ENCODE results near the gene FBXW4.

The FBXW4 gene

GRCh38 chr10:101663097-101663496, 31.9 kb downstream of the FBXW4 start:
- Histone ChIP-seq H3K4me3 (ENCODE audit: low read length, poor library complexity, severe bottlenecking) (no peak overlapping the region), H3K9me3 (ENCODE audit: insufficient read depth, low read depth, low read length) (no peaks in the 10 kb centered on the region), H3K4me1 (ENCODE audit: insufficient read depth, low read length, poor library complexity, severe bottlenecking) (no peaks in the 10 kb centered on the region), H3K79me2 (ENCODE audit: insufficient read depth, low read length) (no peaks in the 10 kb centered on the region), H3K4me2 (ENCODE audit: low read depth, low read length, poor library complexity, severe bottlenecking) (no peak overlapping the region), H2AFZ (ENCODE audit: low read length) (no peak overlapping the region), H4K20me1 (ENCODE audit: insufficient read depth, low read length, poor library complexity, severe bottlenecking) (no peaks in the 10 kb centered on the region), H3K36me3 (ENCODE audit: insufficient read depth, low read length) (peaks cover 68% of the 10 kb centered on the region; the same call in 1 of the 2 replicates), H3K9me2 (replicated peaks; ENCODE audit: low read depth, low read length) (no peaks in the 10 kb centered on the region), H3F3A (ENCODE audit: low read depth) (no peaks in the 10 kb centered on the region), H3K27me3 (ENCODE audit: insufficient read depth, low read length, poor library complexity, severe bottlenecking) (no peaks in the 10 kb centered on the region), H3K9ac (ENCODE audit: low read depth, low read length, poor library complexity, severe bottlenecking) (no peak overlapping the region)
- no peak for TF ChIP-seq EZH2phosphoT487 (IDR thresholded peaks at IDR 0.05; ENCODE audit: borderline replicate concordance)
- TF ChIP-seq CTCF (conservative IDR thresholded peaks at IDR 0.05; ENCODE audit: low read length): no peak

- TF ChIP-seq CTCF (conservative IDR thresholded peaks at IDR 0.05; ENCODE audit: low read length) (no peak), EZH2phosphoT487 (IDR thresholded peaks at IDR 0.05; ENCODE audit: borderline replicate concordance) (no peak)
- no peaks in the 10 kb centered on the region for H3K4me1 ChIP-seq (ENCODE audit: insufficient read depth, low read length, poor library complexity, severe bottlenecking)
- no peak overlapping the region for H3K4me2 ChIP-seq (ENCODE audit: low read depth, low read length, poor library complexity, severe bottlenecking)
- no peak overlapping the region for H2AFZ ChIP-seq (ENCODE audit: low read length)
- peaks cover 70% of the 10 kb centered on the region; the same call in 1 of the 2 replicates for H3K36me3 ChIP-seq (ENCODE audit: insufficient read depth, low read length)
- H3F3A ChIP-seq (ENCODE audit: low read depth): no peaks in the 10 kb centered on the region
- no peaks in the 10 kb centered on the region for H4K20me1 ChIP-seq (ENCODE audit: insufficient read depth, low read length, poor library complexity, severe bottlenecking)
- no peaks in the 10 kb centered on the region for H3K9me3 ChIP-seq (ENCODE audit: insufficient read depth, low read depth, low read length)
- H3K79me2 ChIP-seq (ENCODE audit: insufficient read depth, low read length): no peaks in the 10 kb centered on the region
- no peak overlapping the region for H3K4me3 ChIP-seq (ENCODE audit: low read length, poor library complexity, severe bottlenecking)
- no peaks in the 10 kb centered on the region for H3K27me3 ChIP-seq (ENCODE audit: insufficient read depth, low read length, poor library complexity, severe bottlenecking)
- no peak overlapping the region for H3K9ac ChIP-seq (ENCODE audit: low read depth, low read length, poor library complexity, severe bottlenecking)
- no peaks in the 10 kb centered on the region for H3K9me2 ChIP-seq (replicated peaks; ENCODE audit: low read depth, low read length)
Measured at GRCh38 chr10:101660256-101660655, 34.7 kb downstream of the FBXW4 start.

GRCh38 chr10:101658975-101659374, 36.0 kb downstream of the FBXW4 start:
- TF ChIP-seq CTCF (conservative IDR thresholded peaks at IDR 0.05; ENCODE audit: low read length) (no peak), EZH2phosphoT487 (IDR thresholded peaks at IDR 0.05; ENCODE audit: borderline replicate concordance) (no peak)
- Histone ChIP-seq H3F3A (ENCODE audit: low read depth) (no peaks in the 10 kb centered on the region), H3K4me2 (ENCODE audit: low read depth, low read length, poor library complexity, severe bottlenecking) (no peak overlapping the region), H2AFZ (ENCODE audit: low read length) (no peak overlapping the region), H3K9ac (ENCODE audit: low read depth, low read length, poor library complexity, severe bottlenecking) (no peak overlapping the region), H3K9me2 (replicated peaks; ENCODE audit: low read depth, low read length) (no peaks in the 10 kb centered on the region), H3K27me3 (ENCODE audit: insufficient read depth, low read length, poor library complexity, severe bottlenecking) (no peaks in the 10 kb centered on the region), H3K9me3 (ENCODE audit: insufficient read depth, low read depth, low read length) (no peaks in the 10 kb centered on the region), H3K36me3 (ENCODE audit: insufficient read depth, low read length) (peaks cover 63% of the 10 kb centered on the region; the same call in 1 of the 2 replicates), H3K4me1 (ENCODE audit: insufficient read depth, low read length, poor library complexity, severe bottlenecking) (no peaks in the 10 kb centered on the region), H4K20me1 (ENCODE audit: insufficient read depth, low read length, poor library complexity, severe bottlenecking) (no peaks in the 10 kb centered on the region), H3K4me3 (ENCODE audit: low read length, poor library complexity, severe bottlenecking) (no peak overlapping the region), H3K79me2 (ENCODE audit: insufficient read depth, low read length) (no peaks in the 10 kb centered on the region)

Data from Loucy (cell line).